K562 (cell line): Measurements from ENCODE around the gene ARHGAP8. TPM values are rescaled to one million over a fixed set of nuclear protein-coding genes. Genes with fewer than 3 reads are reported as not detected.

Experiments used
- ATAC-seq: fragments of 200-7000 bp; cut with Tn5 transposase; 3 replicates; pipeline ENCODE4 v1.9.1; 2020; ENCODE audit warnings: moderate library complexity
- BruUV-seq: library from RNA; stranded (reverse); fragments of 400-500 nt; replicated peaks from 2 replicates; lab custom pipeline; 2021; lab: Mats Ljungman, UMichigan
- CTCF ChIA-PET: fragments of 300-600 bp; formaldehyde crosslinking; extraction: SDS; loops from one replicate; lab custom pipeline; 2021; ENCODE audit warnings: low intra/inter-chr PET ratio; lab: Yijun Ruan, JAX
- POLR2A ChIA-PET: fragments of 300-600, 350-650 bp; sonication (Branson Sonifier 250); formaldehyde crosslinking; extraction: SDS; loops from one replicate; lab custom pipeline; 2021; ENCODE audit warnings: antibody characterized with exemption, inconsistent platforms; lab: Yijun Ruan, JAX
- DNase-seq, 4 experiments: peaks; one replicate each; pipeline versions ENCODE4 v3.0.0 to v3.0.0-alpha.2; 2011 to 2018; ENCODE audit warnings: low spot score in 3 of 4, mixed read lengths in 3 of 4; ENCODE audit errors: extremely low read depth in 1 of 4
- FAIRE-seq: peaks from 2 replicates; lab custom pipeline; 2011; peaks lifted over from hg19 to GRCh38; lab: Jason Lieb, UNC
- H2AFZ ChIP-seq: 2 replicates; pipeline ENCODE4 v1.6.0; 2011; ENCODE audit warnings: low read depth, low read length, control low read depth, inconsistent platforms
- H3K27ac ChIP-seq: fragments of 200-600 bp; 3 replicates; pipeline ENCODE4 v1.8.0; 2011; ENCODE audit warnings: low read depth, mild to moderate bottlenecking, control low read depth, inconsistent platforms, low read length, moderate library complexity, mixed read lengths; ENCODE audit errors: extremely low read depth
- H3K27me3 ChIP-seq, 2 experiments: fragments of 300-600 bp in 1 of 2; 2 replicates in 1 of 2; 3 replicates in 1 of 2; pipeline versions ENCODE4 v1.6.0 to v1.8.0; 2011; ENCODE audit warnings: inconsistent platforms in 2 of 2, low read length in 2 of 2, mild to moderate bottlenecking in 1 of 2, mixed read lengths in 1 of 2, moderate library complexity in 1 of 2; ENCODE audit not compliant: control insufficient read depth in 2 of 2, insufficient read depth in 2 of 2
- H3K36me3 ChIP-seq: fragments of 300-600 bp; 3 replicates; pipeline ENCODE4 v1.8.0; 2011; ENCODE audit warnings: mild to moderate bottlenecking, low read length, inconsistent platforms; ENCODE audit not compliant: control insufficient read depth, insufficient read depth
- H3K4me1 ChIP-seq, 2 experiments: fragments of 200-600 bp in 1 of 2; replicated peaks in 1 of 2; 2 replicates in 1 of 2; 3 replicates in 1 of 2; pipeline versions ENCODE4 v1.5.1 to v1.8.0; 2011; ENCODE audit warnings: inconsistent platforms in 2 of 2, low read length in 2 of 2, mild to moderate bottlenecking in 1 of 2, mixed read lengths in 1 of 2, moderate library complexity in 1 of 2; ENCODE audit not compliant: control insufficient read depth in 2 of 2, insufficient read depth in 2 of 2
- H3K4me2 ChIP-seq: 2 replicates; pipeline ENCODE4 v1.6.1; 2011; ENCODE audit warnings: low read length, control low read depth, inconsistent platforms, mixed read lengths; ENCODE audit not compliant: insufficient read depth
- H3K4me3 ChIP-seq: fragments of 200-600 bp; sonication (generic), shearing (Covaris generic); 2 replicates; pipeline ENCODE4 v1.5.1; 2016; ENCODE audit warnings: control low read depth, inconsistent platforms
- H3K79me2 ChIP-seq: fragments of 200-600 bp; 3 replicates; pipeline ENCODE4 v1.8.0; 2011; ENCODE audit warnings: low read length, inconsistent platforms; ENCODE audit not compliant: control insufficient read depth, insufficient read depth
- H3K9ac ChIP-seq, 2 experiments: 2 replicates each; pipeline versions ENCODE4 v1.6.0 to v1.6.1; 2011; ENCODE audit warnings: low read depth in 2 of 2, low read length in 2 of 2, control low read depth in 1 of 2, inconsistent platforms in 1 of 2, mild to moderate bottlenecking in 1 of 2, mixed read lengths in 1 of 2; ENCODE audit not compliant: insufficient read depth in 1 of 2
- H3K9me1 ChIP-seq: one replicate; pipeline ENCODE4 v1.6.0; 2011; ENCODE audit warnings: inconsistent platforms, mild to moderate bottlenecking, low read length, moderate library complexity; ENCODE audit not compliant: control insufficient read depth, insufficient read depth
- H3K9me3 ChIP-seq: replicated peaks from 2 replicates; pipeline ENCODE4 v1.5.1; 2011; ENCODE audit warnings: low read depth, low read length, inconsistent platforms; ENCODE audit not compliant: control insufficient read depth, insufficient read depth
- H4K20me1 ChIP-seq: replicated peaks from 2 replicates; pipeline ENCODE4 v1.6.1; 2011; ENCODE audit warnings: low read length, inconsistent platforms, mixed read lengths; ENCODE audit not compliant: control insufficient read depth, insufficient read depth
- ETV5 ChIP-seq: sonication (generic); formaldehyde crosslinking; IDR thresholded peaks from 2 replicates; pipeline ENCODE4 v1.4.0; 2020; ENCODE audit warnings: low read depth, mild to moderate bottlenecking, missing genetic modification reagents
- HMGN3 ChIP-seq: IDR thresholded peaks from 2 replicates; pipeline ENCODE4 v1.6.1; 2011; ENCODE audit warnings: borderline replicate concordance, low read depth, mild to moderate bottlenecking, mixed read lengths, low read length; ENCODE audit not compliant: insufficient read length; ENCODE audit errors: extremely low read depth
- NUFIP1 ChIP-seq: fragments of 450-650 bp; IDR thresholded peaks from 2 replicates; pipeline ENCODE4 v1.6.1; 2018; ENCODE audit not compliant: partially characterized antibody
- PYGO2 ChIP-seq: fragments of 450-650 bp; IDR thresholded peaks from 2 replicates; pipeline ENCODE4 v1.6.1; 2016; ENCODE audit warnings: mild to moderate bottlenecking, missing genetic modification characterization, moderate library complexity, missing compliant biosample characterization
- ZNF324 ChIP-seq: fragments of 250-450 bp; sonication (Bioruptor Pico); IDR thresholded peaks from 2 replicates; pipeline ENCODE4 v1.4.0; 2020; ENCODE audit warnings: mild to moderate bottlenecking
- ZNF586 ChIP-seq: fragments of 450-650 bp; formaldehyde crosslinking; conservative IDR thresholded peaks from 2 replicates; pipeline ENCODE4 v1.4.0; 2020; ENCODE audit warnings: mild to moderate bottlenecking, moderate library complexity
- WGBS: fragments of 100-300 bp; shearing (Covaris generic); methylation state at CpG from one replicate; pipeline ENCODE4 v1.1.6; 2016; ENCODE audit warnings: low coverage, mixed read lengths; ENCODE audit not compliant: insufficient coverage; ENCODE audit errors: missing lambda C conversion rate; 5-methylcytosine and 5-hydroxymethylcytosine counted together
- in situ Hi-C: fragments of 300-500 bp; cut with MboI; formaldehyde crosslinking; loops from 4 replicates; pipeline ENCODE4 v1.15.0; 2018; ENCODE audit warnings: inconsistent platforms, mixed read lengths
- intact Hi-C: fragments of 100-400 bp; cut with micrococcal nuclease; formaldehyde crosslinking; loops from 2 replicates; pipeline ENCODE4 v1.14.2; 2022
- polyA plus RNA-seq, 8 experiments: library from polyadenylated mRNA; depleted of rRNA in 4 of 8; stranded (reverse) in 5 of 8; unstranded in 3 of 8; fragments of >200 nt; fragmentation: Nextera tagmentation in 2 of 8; fragmentation: Illumina TruSeq in 1 of 8; extraction: Ambion mirVana in 2 of 8; extraction: Trizol in 1 of 8; gene quantifications; 2 replicates each; pipeline versions ENCODE4 v1.2.1 to v1.2.3, GENCODE V29; 2011 to 2014; ENCODE audit warnings: inconsistent platforms in 1 of 8, missing spikeins in 1 of 8
- total RNA-seq, 7 experiments: library from RNA; depleted of rRNA in 6 of 7; stranded (reverse); fragments of >200 nt in 6 of 7; fragmentation: Illumina TruSeq in 2 of 7; extraction: Trizol in 2 of 7; gene quantifications; 2 replicates each; pipeline versions ENCODE4 v1.2.1 to v1.2.3, GENCODE V29; 2011 to 2021; ENCODE audit warnings: low replicate concordance in 1 of 7
- TF ChIP-seq, protein P1 (sequence below): fragments of 250-450 bp; sonication (Bioruptor Pico); IDR thresholded peaks from 2 replicates; pipeline ENCODE4 v1.5.0; 2021; ENCODE audit warnings: mild to moderate bottlenecking, borderline replicate concordance

ARHGAP8 gene
- total and polyA plus RNA-seq, 9 of the 15 experiments (the other 6 are each of a cell fraction or from before 2014, with no cell fraction given) = 0.15 to 2.2 (median 0.62) TPM

DNA sequence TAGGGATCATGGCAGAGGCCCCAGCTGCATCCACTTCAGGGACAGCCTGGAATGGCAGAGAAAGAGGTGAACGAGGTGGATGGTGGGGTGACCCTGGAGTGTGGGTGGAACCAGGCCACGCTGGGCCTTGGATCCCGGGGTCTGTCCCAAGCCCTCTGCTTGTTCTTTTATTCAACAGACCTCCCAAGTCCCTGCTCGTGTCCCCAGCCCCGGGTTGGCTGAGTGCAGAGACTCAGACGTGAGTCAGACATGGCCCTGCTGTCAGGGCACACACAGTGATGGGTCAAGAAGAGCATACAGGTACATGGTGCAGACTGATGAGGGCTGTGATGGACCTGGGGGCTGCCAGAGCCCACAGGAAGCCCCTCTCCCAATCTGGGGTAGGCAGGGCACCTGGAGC lies 6.6 kb downstream of the ARHGAP8 start:
- 2% methylated on average over 6 of the region's 6 CpGs for WGBS
- ChIA-PET POLR2A (no interaction called here), CTCF (no interaction called here)

More for the DNA sequence above, 6.6 kb downstream of the ARHGAP8 start:
- no peak for TF ChIP-seq NUFIP1
- TF ChIP-seq ETV5 = no peak
- no peak for TF ChIP-seq ZNF586 (CRISPR knock-in tag)
- TF ChIP-seq ZNF324 (CRISPR knock-in tag) = no peak
- TF ChIP-seq HMGN3 = no peak
- TF ChIP-seq, protein P1, sequence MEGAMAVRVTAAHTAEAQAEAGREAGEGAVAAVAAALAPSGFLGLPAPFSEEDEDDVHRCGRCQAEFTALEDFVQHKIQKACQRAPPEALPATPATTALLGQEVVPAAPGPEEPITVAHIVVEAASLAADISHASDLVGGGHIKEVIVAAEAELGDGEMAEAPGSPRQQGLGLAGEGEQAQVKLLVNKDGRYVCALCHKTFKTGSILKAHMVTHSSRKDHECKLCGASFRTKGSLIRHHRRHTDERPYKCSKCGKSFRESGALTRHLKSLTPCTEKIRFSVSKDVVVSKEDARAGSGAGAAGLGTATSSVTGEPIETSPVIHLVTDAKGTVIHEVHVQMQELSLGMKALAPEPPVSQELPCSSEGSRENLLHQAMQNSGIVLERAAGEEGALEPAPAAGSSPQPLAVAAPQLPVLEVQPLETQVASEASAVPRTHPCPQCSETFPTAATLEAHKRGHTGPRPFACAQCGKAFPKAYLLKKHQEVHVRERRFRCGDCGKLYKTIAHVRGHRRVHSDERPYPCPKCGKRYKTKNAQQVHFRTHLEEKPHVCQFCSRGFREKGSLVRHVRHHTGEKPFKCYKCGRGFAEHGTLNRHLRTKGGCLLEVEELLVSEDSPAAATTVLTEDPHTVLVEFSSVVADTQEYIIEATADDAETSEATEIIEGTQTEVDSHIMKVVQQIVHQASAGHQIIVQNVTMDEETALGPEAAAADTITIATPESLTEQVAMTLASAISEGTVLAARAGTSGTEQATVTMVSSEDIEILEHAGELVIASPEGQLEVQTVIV (CRISPR knock-in tag) = no peak
- no peak for TF ChIP-seq PYGO2 (tag)
- Histone ChIP-seq H3K27ac (no peak overlapping the region), H3K79me2 (no peaks in the 10 kb centered on the region), H2AFZ (no peak overlapping the region), H3K27me3 (peaks cover 8 to 34% of the 10 kb centered on the region in 2 experiments; a peak in 3 of 5 replicates), H3K4me1 (no peaks in the 10 kb centered on the region; a peak in 1 of 5 replicates), H3K4me3 (no peak overlapping the region), H3K9me3 (no peaks in the 10 kb centered on the region), H3K9ac (no peak overlapping the region), H3K36me3 (no peaks in the 10 kb centered on the region), H3K4me2 (no peak overlapping the region), H4K20me1 (0 out of 2 replicates have a peak, but pooled peaks cover 4% of the 10 kb centered on the region), H3K9me1 (no peaks in the 10 kb centered on the region)
- ATAC-seq = no peak
- in situ Hi-C loops = no loop called here
- no peak for DNase-seq
- intact Hi-C loops = no loop called here
- BruUV-seq = no TSS peak
- FAIRE-seq = no peak
